Measurements from ENCODE around the gene TLR9.

The TLR9 gene

DNA sequence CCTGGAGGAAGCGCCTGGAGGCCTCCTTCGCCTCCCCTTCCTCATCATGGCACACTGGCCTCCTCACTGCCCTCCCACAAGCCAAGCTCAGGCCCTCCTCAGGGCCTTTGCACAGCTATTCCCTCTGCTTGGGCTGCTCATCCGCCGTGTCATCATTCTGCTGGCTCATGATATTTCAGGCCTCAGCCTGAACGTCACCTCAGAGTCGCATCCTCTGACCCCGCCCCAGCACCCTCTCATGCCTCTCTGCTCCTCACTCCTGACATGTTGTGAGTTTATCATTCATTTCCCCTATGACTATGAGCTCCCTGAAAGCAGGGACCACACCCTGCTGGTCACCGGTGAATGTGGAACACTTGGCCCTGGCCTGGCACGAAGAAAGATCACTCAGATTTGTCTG is 50.5 kb downstream of the TLR9 start:
- DNase-seq (ENCODE audit: low read depth, low spot score): no peak

GRCh38 chr3:52173101-52173500 is 52.3 kb downstream of the TLR9 start:
- DNase-seq (ENCODE audit: low read depth, low spot score): no peak

- DNase-seq (ENCODE audit: low read depth, low spot score): no peak
These were observed 53.1 kb downstream of the TLR9 start for GRCh38 chr3:52172262-52172757.

DNA sequence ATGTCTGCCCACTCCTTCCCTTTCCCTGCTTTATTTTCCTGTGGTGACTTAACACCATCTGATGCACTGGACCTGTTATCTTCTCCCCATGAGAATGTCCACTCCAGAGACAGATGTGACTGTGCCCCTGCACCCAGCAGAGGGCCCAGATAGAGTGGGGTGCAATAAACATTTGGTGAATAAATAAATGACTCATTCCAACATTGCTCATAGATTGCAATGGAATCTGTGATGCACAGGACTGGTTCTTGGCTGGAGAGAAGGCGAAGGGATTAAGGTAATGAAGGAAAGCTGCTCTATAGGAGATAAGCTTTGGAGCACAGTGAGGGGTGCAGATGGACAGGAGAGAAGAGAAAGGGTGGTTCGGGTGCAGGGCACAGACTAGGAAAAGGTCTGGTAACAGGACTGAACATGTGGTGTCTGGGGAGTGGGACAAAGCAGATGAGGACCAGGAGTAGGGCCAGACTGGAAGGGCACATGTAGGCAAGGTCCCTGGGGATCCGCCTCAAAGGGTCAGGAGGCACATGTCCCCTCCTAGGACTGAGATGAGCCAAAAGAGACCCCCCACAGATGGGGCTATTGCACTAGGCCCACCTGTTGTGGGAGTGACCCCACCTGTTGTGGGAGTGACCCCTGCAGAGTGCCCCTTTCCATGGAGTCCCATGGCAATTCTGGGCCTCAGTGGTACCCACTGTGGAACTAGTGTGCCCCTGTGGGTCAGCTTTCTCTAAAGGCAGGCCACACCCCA is 53.8 kb downstream of the TLR9 start:
- DNase-seq (ENCODE audit: low read depth, low spot score): peak; percentile 50

All from astrocyte of the hippocampus (primary cell).